H1 (cell line): ENCODE measurements around the gene CPSF4L. TPM values are rescaled to one million over a fixed set of nuclear protein-coding genes. Genes with fewer than 3 reads are reported as not detected.
A peak's percentile ranks its signal among the peaks of the same experiment; 100 is the strongest.

Experiments
- CTCF ChIA-PET: fragments of 300-600 bp; sonication (Branson Sonifier 250); formaldehyde crosslinking; loops from one replicate; lab custom pipeline; 2021; ENCODE audit not compliant: partially characterized antibody; lab: Charles Lee
- POLR2A ChIA-PET: fragments of 300-600 bp; sonication (Branson Sonifier 250); formaldehyde crosslinking; loops from one replicate; lab custom pipeline; 2021; ENCODE audit warnings: inconsistent platforms; ENCODE audit not compliant: partially characterized antibody; lab: Charles Lee
- DNase-seq, 2 experiments: peaks; one replicate each; pipeline versions ENCODE4 v3.0.0 to v3.0.0-alpha.2; 2010 to 2022; ENCODE audit warnings: low spot score in 2 of 2, low read depth in 1 of 2, mixed read lengths in 1 of 2
- FAIRE-seq: peaks from 2 replicates; lab custom pipeline; 2011; peaks lifted over from hg19 to GRCh38; lab: Jason Lieb, UNC
- H2AFZ ChIP-seq: 2 replicates; pipeline ENCODE4 v1.8.1; 2012; ENCODE audit warnings: low read length, inconsistent platforms
- H2AK5ac ChIP-seq: 2 replicates; pipeline ENCODE4 v1.6.1; 2013; ENCODE audit warnings: low read depth, low read length
- H2BK120ac ChIP-seq: replicated peaks from 2 replicates; pipeline ENCODE3; 2013; ENCODE audit warnings: low read depth, low read length, inconsistent platforms
- H2BK12ac ChIP-seq: 2 replicates; pipeline ENCODE4 v1.6.1; 2013; ENCODE audit warnings: low read depth, low read length
- H2BK15ac ChIP-seq: 2 replicates; pipeline ENCODE4 v1.6.1; 2013; ENCODE audit warnings: low read length
- H2BK20ac ChIP-seq: 2 replicates; pipeline ENCODE4 v1.6.1; 2013; ENCODE audit warnings: low read length
- H2BK5ac ChIP-seq: 2 replicates; pipeline ENCODE4 v1.6.1; 2013; ENCODE audit warnings: low read depth, low read length
- H3K14ac ChIP-seq: 2 replicates; pipeline ENCODE4 v1.6.1; 2013; ENCODE audit warnings: inconsistent platforms; ENCODE audit not compliant: insufficient read length
- H3K18ac ChIP-seq: 2 replicates; pipeline ENCODE4 v1.6.1; 2013; ENCODE audit warnings: low read length; ENCODE audit errors: extremely low read depth
- H3K23ac ChIP-seq: 2 replicates; pipeline ENCODE4 v1.6.1; 2013; ENCODE audit warnings: inconsistent platforms; ENCODE audit not compliant: insufficient read length
- H3K23me2 ChIP-seq: 2 replicates; pipeline ENCODE4 v1.6.1; 2013; ENCODE audit warnings: low read depth, low read length
- H3K27ac ChIP-seq: 2 replicates; pipeline ENCODE4 v1.6.1; 2011; ENCODE audit warnings: low read depth, low read length, inconsistent platforms
- H3K27me3 ChIP-seq, 4 experiments: replicated peaks in 1 of 4; 1 replicate in 1 of 4; 2 replicates in 3 of 4; pipeline versions ENCODE4 v1.6.1 to v1.8.1; 2011 to 2013; ENCODE audit warnings: low read length in 3 of 4, mild to moderate bottlenecking in 3 of 4, inconsistent platforms in 2 of 4, mixed read lengths in 2 of 4, moderate library complexity in 1 of 4; ENCODE audit not compliant: control insufficient read depth in 3 of 4, insufficient read depth in 3 of 4; ENCODE audit errors: extremely low read depth in 1 of 4
- H3K36me3 ChIP-seq, 4 experiments: 2 replicates each; pipeline versions ENCODE4 v1.6.1 to v1.8.1; 2011 to 2013; ENCODE audit warnings: mild to moderate bottlenecking in 4 of 4, low read length in 3 of 4, moderate library complexity in 2 of 4, control low read depth in 1 of 4, inconsistent platforms in 1 of 4; ENCODE audit not compliant: insufficient read depth in 4 of 4, control insufficient read depth in 2 of 4
- H3K4ac ChIP-seq: replicated peaks from 2 replicates; pipeline ENCODE3; 2013; ENCODE audit warnings: low read length, low read depth, mixed read lengths, inconsistent platforms; ENCODE audit not compliant: insufficient read length
- H3K4me1 ChIP-seq, 4 experiments: replicated peaks in 1 of 4; 1 replicate in 1 of 4; 2 replicates in 3 of 4; pipeline versions ENCODE4 v1.6.1 to v1.8.1; 2011 to 2013; ENCODE audit warnings: low read length in 3 of 4, inconsistent platforms in 2 of 4, mixed read lengths in 1 of 4; ENCODE audit not compliant: insufficient read depth in 4 of 4, control insufficient read depth in 3 of 4
- H3K4me2 ChIP-seq, 2 experiments: 2 replicates each; pipeline versions ENCODE4 v1.6.1 to v1.8.1; 2011 to 2013; ENCODE audit warnings: low read depth in 2 of 2, low read length in 2 of 2, control low read depth in 1 of 2, inconsistent platforms in 1 of 2, mild to moderate bottlenecking in 1 of 2; ENCODE audit not compliant: insufficient read depth in 1 of 2
- H3K4me3 ChIP-seq, 4 experiments: fragments of 200-600, 300-600 bp in 1 of 4; sonication (generic), shearing (Covaris generic), sonication (Bioruptor Twin) in 1 of 4; 2 replicates each; pipeline versions ENCODE4 v1.5.1 to v1.8.1; 2011 to 2016; ENCODE audit warnings: low read length in 4 of 4, low read depth in 3 of 4, control low read depth in 2 of 4, inconsistent platforms in 2 of 4, mild to moderate bottlenecking in 2 of 4, mixed read lengths in 1 of 4, moderate library complexity in 1 of 4; ENCODE audit not compliant: insufficient read depth in 2 of 4; ENCODE audit errors: extremely low read depth in 1 of 4
- H3K56ac ChIP-seq: replicated peaks from 2 replicates; pipeline ENCODE3; 2013; ENCODE audit warnings: low read depth, mild to moderate bottlenecking, mixed read lengths, low read length, inconsistent platforms; ENCODE audit not compliant: insufficient read length
- H3K79me1 ChIP-seq: 2 replicates; pipeline ENCODE4 v1.6.1; 2013; ENCODE audit warnings: low read depth, low read length, control low read depth
- H3K79me2 ChIP-seq, 2 experiments: 2 replicates each; pipeline versions ENCODE4 v1.6.1 to v1.8.1; 2012 to 2013; ENCODE audit warnings: low read length in 2 of 2, mild to moderate bottlenecking in 2 of 2, inconsistent platforms in 1 of 2; ENCODE audit not compliant: insufficient read depth in 2 of 2, control insufficient read depth in 1 of 2
- H3K9ac ChIP-seq, 4 experiments: replicated peaks in 1 of 4; 1 replicate in 1 of 4; 2 replicates in 3 of 4; pipeline versions ENCODE4 v1.6.1 to v1.8.1; 2011 to 2013; ENCODE audit warnings: low read depth in 3 of 4, low read length in 3 of 4, control low read depth in 2 of 4, mild to moderate bottlenecking in 2 of 4, moderate library complexity in 2 of 4, inconsistent platforms in 1 of 4; ENCODE audit errors: extremely low read depth in 1 of 4
- H3K9me3 ChIP-seq, 2 experiments: 2 replicates each; pipeline versions ENCODE4 v1.6.1 to v1.8.1; 2012 to 2013; ENCODE audit warnings: mild to moderate bottlenecking in 2 of 2, moderate library complexity in 2 of 2, control low read depth in 1 of 2, inconsistent platforms in 1 of 2, low read depth in 1 of 2, low read length in 1 of 2, mixed read lengths in 1 of 2; ENCODE audit not compliant: insufficient read depth in 2 of 2
- H4K20me1 ChIP-seq, 2 experiments: replicated peaks in 1 of 2; 2 replicates each; pipeline versions ENCODE3 to v1.8.1; 2011 to 2013; ENCODE audit warnings: inconsistent platforms in 2 of 2, low read length in 2 of 2, mild to moderate bottlenecking in 1 of 2; ENCODE audit not compliant: insufficient read depth in 2 of 2, control insufficient read depth in 1 of 2
- H4K5ac ChIP-seq: 2 replicates; pipeline ENCODE4 v1.6.1; 2013; ENCODE audit warnings: low read length, low read depth, mixed read lengths, inconsistent platforms; ENCODE audit not compliant: insufficient read length
- H4K8ac ChIP-seq: 2 replicates; pipeline ENCODE4 v1.8.0; 2013; ENCODE audit warnings: mild to moderate bottlenecking, moderate library complexity, low read length, inconsistent platforms; ENCODE audit not compliant: insufficient read depth; ENCODE audit errors: extremely low read depth
- H4K91ac ChIP-seq: replicated peaks from 2 replicates; pipeline ENCODE3; 2013; ENCODE audit warnings: low read length, mixed read lengths, inconsistent platforms; ENCODE audit not compliant: insufficient read length
- ASH2L ChIP-seq: fragments of 200-600, 300-600 bp; sonication (generic); IDR thresholded peaks from one replicate; pipeline ENCODE4 v1.7.1; 2017; ENCODE audit warnings: low read length
- CHD1 ChIP-seq: IDR thresholded peaks from 2 replicates; pipeline ENCODE4 v1.6.1; 2012; ENCODE audit warnings: low read depth, low read length, improper control_type of control experiment
- CTBP2 ChIP-seq: IDR thresholded peaks from 2 replicates; pipeline ENCODE4 v1.7.0; 2011; ENCODE audit warnings: borderline replicate concordance, mild to moderate bottlenecking, moderate library complexity, mixed read lengths, low read length; ENCODE audit not compliant: insufficient read depth, insufficient read length
- EP300 ChIP-seq, 2 experiments: IDR thresholded peaks; 1 replicate in 1 of 2; 2 replicates in 1 of 2; pipeline ENCODE4 v1.6.1; 2011 to 2012; ENCODE audit warnings: low read depth in 2 of 2, low read length in 2 of 2, mild to moderate bottlenecking in 2 of 2, borderline replicate concordance in 1 of 2, inconsistent platforms in 1 of 2, moderate library complexity in 1 of 2
- JUN ChIP-seq: IDR thresholded peaks from 2 replicates; pipeline ENCODE4 v1.6.1; 2011; ENCODE audit warnings: low read depth, mild to moderate bottlenecking, improper control_type of control experiment, low read length
- POLR2A ChIP-seq, 2 experiments: IDR thresholded peaks; 1 replicate in 1 of 2; 2 replicates in 1 of 2; pipeline ENCODE4 v1.6.1; 2011; ENCODE audit warnings: low read depth in 2 of 2, low read length in 2 of 2, mild to moderate bottlenecking in 2 of 2; ENCODE audit errors: control extremely low read depth in 1 of 2
- POU5F1 ChIP-seq: IDR thresholded peaks from 2 replicates; pipeline ENCODE4 v1.6.1; 2011; ENCODE audit warnings: low read depth, mild to moderate bottlenecking, low read length, moderate library complexity
- RFX5 ChIP-seq: IDR thresholded peaks from 2 replicates; pipeline ENCODE4 v1.6.1; 2011; ENCODE audit warnings: low read depth, low read length, improper control_type of control experiment, borderline replicate concordance
- RXRA ChIP-seq: IDR thresholded peaks from 2 replicates; pipeline ENCODE4 v1.6.1; 2011; ENCODE audit warnings: low read depth, mild to moderate bottlenecking, low read length, moderate library complexity; ENCODE audit not compliant: insufficient read depth
- SP1 ChIP-seq: IDR thresholded peaks from 2 replicates; pipeline ENCODE4 v1.6.1; 2011; ENCODE audit warnings: low read depth, low read length
- TAF1 ChIP-seq: IDR thresholded peaks from 2 replicates; pipeline ENCODE4 v1.6.1; 2011; ENCODE audit warnings: mild to moderate bottlenecking, low read depth, low read length
- TCF12 ChIP-seq: IDR thresholded peaks from 2 replicates; pipeline ENCODE4 v1.6.1; 2011; ENCODE audit warnings: low read depth, mild to moderate bottlenecking, low read length
- TEAD4 ChIP-seq: IDR thresholded peaks from 2 replicates; pipeline ENCODE4 v1.6.1; 2012; ENCODE audit warnings: low read depth, low read length, inconsistent platforms, mixed read lengths
- ZNF274 ChIP-seq: IDR thresholded peaks from 2 replicates; pipeline ENCODE4 v1.7.0; 2012; ENCODE audit warnings: low read length, borderline replicate concordance; ENCODE audit errors: extremely low read depth
- WGBS, 2 experiments: shearing (Covaris generic) in 1 of 2; methylation state at CpG; one replicate each; pipeline versions ENCODE4 v1.1.6 to v1.1.7; 2013 to 2015; ENCODE audit warnings: low lambda C conversion rate in 2 of 2, mixed read lengths in 2 of 2, inconsistent platforms in 1 of 2, low coverage in 1 of 2, missing lambda C conversion rate in 1 of 2; ENCODE audit not compliant: insufficient replicate concordance in 2 of 2, insufficient coverage in 1 of 2, insufficient read length in 1 of 2; ENCODE audit errors: extremely low coverage in 1 of 2, missing lambda C conversion rate in 1 of 2; 5-methylcytosine and 5-hydroxymethylcytosine counted together
- polyA plus RNA-seq, 7 experiments: library from polyadenylated mRNA; depleted of rRNA in 3 of 7; stranded (reverse) in 5 of 7; unstranded in 2 of 7; fragments of >200 nt in 5 of 7; fragments of 200-250 nt in 2 of 7; gene quantifications; 1 replicate in 5 of 7; 2 replicates in 1 of 7; 4 replicates in 1 of 7; pipeline versions ENCODE4 v1.2.1 to v1.2.3, GENCODE V29; 2011 to 2013; ENCODE audit warnings: missing spikeins in 2 of 7, mixed read lengths in 2 of 7
- total RNA-seq: library from RNA; stranded (reverse); fragmentation: NEBNext Ultra II Directional; extraction: Animal tissue kit (Norgen Biotek cat#: 25700); gene quantifications from 2 replicates; pipeline ENCODE4 v1.2.1, GENCODE V29; 2021
- TF ChIP-seq, protein P1 (sequence below): IDR thresholded peaks from 2 replicates; pipeline ENCODE4 v1.6.1; 2012; ENCODE audit warnings: inconsistent platforms

Gene CPSF4L
- total and polyA plus RNA-seq, 2 of the 8 experiments (the other 6 are each of a cell fraction or from before 2014, with no cell fraction given): not detected

DNA sequence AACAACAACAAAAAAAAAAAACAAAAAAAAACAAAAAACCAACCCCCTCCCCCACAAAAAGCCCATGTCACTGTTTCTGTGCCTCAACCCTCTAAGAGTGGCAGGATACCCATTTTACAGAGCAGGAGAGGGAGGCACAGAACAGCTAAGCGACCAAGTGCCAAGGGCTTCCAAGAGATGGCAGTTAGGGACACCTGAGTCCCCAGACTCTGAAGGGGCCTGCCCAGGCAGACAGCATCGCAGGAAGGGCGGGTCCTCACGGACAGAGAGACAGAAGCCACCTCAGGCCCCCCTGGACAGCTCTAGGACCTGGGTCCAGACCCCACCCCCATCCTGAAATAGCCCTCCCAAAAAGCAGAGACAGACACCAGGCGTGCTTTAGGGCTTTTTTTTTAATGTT is 21.6 kb upstream of the CPSF4L start:
- Histone ChIP-seq H2BK5ac (no peak overlapping the region), H2BK12ac (peak overlapping the region; percentile 75; the same call in 1 of the 2 replicates), H2AFZ (no peak overlapping the region), H3K23ac (no peak overlapping the region), H3K4ac (no peak overlapping the region), H3K9me3 (no peaks in the 10 kb centered on the region), H4K8ac (no peak overlapping the region), H3K27me3 (no peaks in the 10 kb centered on the region), H3K4me1 (peaks cover 0 to 13% (median 7%) of the 10 kb centered on the region in 4 experiments; a peak in 6 of 7 replicates), H2BK20ac (no peak overlapping the region), H2AK5ac (no peak overlapping the region), H3K9ac (no peak overlapping the region), H3K56ac (no peak overlapping the region), H4K91ac (no peak overlapping the region), H3K14ac (no peak overlapping the region), H3K79me2 (no peaks in the 10 kb centered on the region), H2BK15ac (no peak overlapping the region), H3K79me1 (peaks cover 8% of the 10 kb centered on the region; the same call in 1 of the 2 replicates), H4K20me1 (no peaks in the 10 kb centered on the region), H3K18ac (no peak overlapping the region), H4K5ac (no peak overlapping the region), H3K4me2 (0 out of 4 replicates have a peak overlapping the region, but pooled peaks of 1 of the 2 experiments have one; percentile 41), H3K27ac (no peak overlapping the region), H3K36me3 (peaks cover 0 to 6% (median 2%) of the 10 kb centered on the region in 4 experiments; a peak in 3 of 8 replicates), H2BK120ac (no peak overlapping the region), H3K4me3 (no peak overlapping the region), H3K23me2 (no peaks in the 10 kb centered on the region)
- WGBS, 2 experiments: 93% methylated on average over 5 of the region's 5 CpGs; no CpG with 5 or more reads in 1 of the 2 experiments
- DNase-seq: no peak
- CTCF ChIA-PET: interaction anchor here (1.0 to 5.2 kb wide), 4 partner anchors 16 to 88 kb away, joined by 3 to 28 read pairs (median 8); no protein-coding TSS in a partner anchor
- no peak for FAIRE-seq
- TF ChIP-seq EP300 (IDR thresholded peaks at IDR 0.05; ENCODE audit: borderline replicate concordance in 1 of 2, low read depth in 2 of 2, low read length in 2 of 2) (no peak), POLR2A (IDR thresholded peaks at IDR 0.05; ENCODE audit: control extremely low read depth in 1 of 2, low read depth in 2 of 2, low read length in 2 of 2) (no peak), CTBP2 (no peak), RFX5 (no peak), POU5F1 (no peak), TAF1 (no peak), TCF12 (no peak), RXRA (no peak), JUN (no peak), ASH2L (no peak), ZNF274 (no peak), TEAD4 (no peak), CHD1 (no peak), SP1 (no peak)
- TF ChIP-seq, protein P1, sequence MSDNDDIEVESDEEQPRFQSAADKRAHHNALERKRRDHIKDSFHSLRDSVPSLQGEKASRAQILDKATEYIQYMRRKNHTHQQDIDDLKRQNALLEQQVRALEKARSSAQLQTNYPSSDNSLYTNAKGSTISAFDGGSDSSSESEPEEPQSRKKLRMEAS: no peak
- POLR2A ChIA-PET: interaction anchor here (1.7 kb wide), 1 partner anchor 81 kb away, joined by 3 read pairs; no protein-coding TSS in a partner anchor
